OCI-LY1 (cell line): ENCODE measurements around the gene ACVR1.

Experiments used
- EZH2 ChIP-seq: fragments of 200-600 bp; sonication (generic), shearing (Covaris generic); IDR thresholded peaks from 2 replicates; pipeline ENCODE4 v1.8.0; 2017; ENCODE audit warnings: borderline replicate concordance, mixed run types, mild to moderate bottlenecking, antibody characterized with exemption, low read length, moderate library complexity, mixed read lengths
- TF ChIP-seq, protein P1 (sequence below): fragments of 200-600 bp; sonication (generic), shearing (Covaris generic); IDR thresholded peaks from 2 replicates; pipeline ENCODE4 v1.5.1; 2017; ENCODE audit warnings: mild to moderate bottlenecking, antibody characterized with exemption, low read length, moderate library complexity, mixed read lengths

- TF ChIP-seq, protein P1, sequence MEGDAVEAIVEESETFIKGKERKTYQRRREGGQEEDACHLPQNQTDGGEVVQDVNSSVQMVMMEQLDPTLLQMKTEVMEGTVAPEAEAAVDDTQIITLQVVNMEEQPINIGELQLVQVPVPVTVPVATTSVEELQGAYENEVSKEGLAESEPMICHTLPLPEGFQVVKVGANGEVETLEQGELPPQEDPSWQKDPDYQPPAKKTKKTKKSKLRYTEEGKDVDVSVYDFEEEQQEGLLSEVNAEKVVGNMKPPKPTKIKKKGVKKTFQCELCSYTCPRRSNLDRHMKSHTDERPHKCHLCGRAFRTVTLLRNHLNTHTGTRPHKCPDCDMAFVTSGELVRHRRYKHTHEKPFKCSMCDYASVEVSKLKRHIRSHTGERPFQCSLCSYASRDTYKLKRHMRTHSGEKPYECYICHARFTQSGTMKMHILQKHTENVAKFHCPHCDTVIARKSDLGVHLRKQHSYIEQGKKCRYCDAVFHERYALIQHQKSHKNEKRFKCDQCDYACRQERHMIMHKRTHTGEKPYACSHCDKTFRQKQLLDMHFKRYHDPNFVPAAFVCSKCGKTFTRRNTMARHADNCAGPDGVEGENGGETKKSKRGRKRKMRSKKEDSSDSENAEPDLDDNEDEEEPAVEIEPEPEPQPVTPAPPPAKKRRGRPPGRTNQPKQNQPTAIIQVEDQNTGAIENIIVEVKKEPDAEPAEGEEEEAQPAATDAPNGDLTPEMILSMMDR: no peak
- no peak for TF ChIP-seq EZH2
Measured at GRCh38 chr2:157804355-157804754, 71.8 kb downstream of the ACVR1 start.
